Activated T-helper 2 cell treated with anti-CD3 and anti-CD28 coated beads, Interferon-gamma antibody, Interleukin-2, Interleukin-4, amounts not matched to agents 10 μg/mL and 5 μg/mL and 100 μg/mL, durations not matched to agents 14 hours and 24 hours and 36 hours (primary cell): ENCODE data around the gene PLXDC2. TPM values are rescaled to one million over a fixed set of nuclear protein-coding genes. Genes with fewer than 3 reads are reported as not detected.
"Not testable (repeated sequence)": the region's sequence is repeated elsewhere in the genome, so short reads cannot be mapped to it uniquely, and the experiment has no call there.

ENCODE experiments used
- DNase-seq: peaks from one replicate; pipeline ENCODE4 v3.0.0; 2021; ENCODE audit warnings: low spot score
- H3K27ac Mint-ChIP-seq: one replicate; pipeline ENCODE4 v1.8.0; 2021; ENCODE audit warnings: mixed read lengths
- H3K27me3 Mint-ChIP-seq: one replicate; pipeline ENCODE4 v1.8.0; 2021; ENCODE audit warnings: low read depth, mixed read lengths
- H3K36me3 Mint-ChIP-seq: one replicate; pipeline ENCODE4 v1.8.0; 2021; ENCODE audit warnings: low read depth, mixed read lengths
- H3K4me1 Mint-ChIP-seq: one replicate; pipeline ENCODE4 v1.8.0; 2021; ENCODE audit warnings: low read depth, mixed read lengths
- H3K4me3 Mint-ChIP-seq: one replicate; pipeline ENCODE4 v1.8.0; 2021; ENCODE audit warnings: low read depth, mild to moderate bottlenecking, moderate library complexity, mixed read lengths
- H3K9me3 Mint-ChIP-seq: one replicate; pipeline ENCODE4 v1.8.0; 2021; ENCODE audit warnings: mixed read lengths
- intact Hi-C: fragments of 100-400 bp; cut with micrococcal nuclease; formaldehyde crosslinking; loops from one replicate; pipeline ENCODE4 v1.15.1; 2023
- total RNA-seq: library from RNA; stranded (reverse); gene quantifications from 2 replicates; pipeline ENCODE4 v1.2.3, GENCODE V29; 2022

Gene PLXDC2
- total RNA-seq, 1 donor from 2014 or later = not detected

- Mint-ChIP-seq H3K4me1 (no peaks in the 10 kb centered on the region), H3K27ac (no peak overlapping the region), H3K4me3 (no peak overlapping the region), H3K27me3 (no peaks in the 10 kb centered on the region), H3K36me3 (no peaks in the 10 kb centered on the region), H3K9me3 (no peaks in the 10 kb centered on the region)
- intact Hi-C loops = no loop called here
- DNase-seq = no peak
These were observed 356.8 kb downstream of the PLXDC2 start for GRCh38 chr10:20173046-20173445.

GRCh38 chr10:20175719-20176118 lies 359.5 kb downstream of the PLXDC2 start:
- no peak overlapping the region for H3K4me3 Mint-ChIP-seq
- H3K27me3 Mint-ChIP-seq = no peaks in the 10 kb centered on the region
- no peak for DNase-seq
- H3K9me3 Mint-ChIP-seq = no peaks in the 10 kb centered on the region
- H3K36me3 Mint-ChIP-seq = no peaks in the 10 kb centered on the region
- H3K4me1 Mint-ChIP-seq = no peaks in the 10 kb centered on the region
- no peak overlapping the region for H3K27ac Mint-ChIP-seq
- intact Hi-C loops = no loop called here

- H3K27ac Mint-ChIP-seq = no peak overlapping the region
- H3K4me3 Mint-ChIP-seq = no peak overlapping the region
- DNase-seq = no peak
- no peaks in the 10 kb centered on the region for H3K4me1 Mint-ChIP-seq
- intact Hi-C loops = no loop called here
- no peaks in the 10 kb centered on the region for H3K27me3 Mint-ChIP-seq
- H3K9me3 Mint-ChIP-seq = peaks cover 3% of the 10 kb centered on the region
- H3K36me3 Mint-ChIP-seq = no peaks in the 10 kb centered on the region
These were observed 364.5 kb downstream of the PLXDC2 start for GRCh38 chr10:20180766-20181165.

- H3K36me3 Mint-ChIP-seq = no peaks in the 10 kb centered on the region
These were observed 365.2 kb downstream of the PLXDC2 start for GRCh38 chr10:20181434-20181833.

GRCh38 chr10:20185116-20185515 lies 368.9 kb downstream of the PLXDC2 start:
- Mint-ChIP-seq H3K9me3 (peaks cover 11% of the 10 kb centered on the region), H3K4me1 (no peaks in the 10 kb centered on the region), H3K27ac (no peak overlapping the region), H3K36me3 (no peaks in the 10 kb centered on the region), H3K4me3 (no peak overlapping the region), H3K27me3 (no peaks in the 10 kb centered on the region)
- intact Hi-C loops = no loop called here
- DNase-seq = no peak

More at GRCh38 chr10:20181434-20181833, 365.2 kb downstream of the PLXDC2 start:
- intact Hi-C loops = no loop called here
- H3K4me3 Mint-ChIP-seq = no peak overlapping the region
- no peaks in the 10 kb centered on the region for H3K27me3 Mint-ChIP-seq
- no peak overlapping the region for H3K27ac Mint-ChIP-seq
- H3K9me3 Mint-ChIP-seq = peaks cover 3% of the 10 kb centered on the region
- no peak for DNase-seq
- H3K4me1 Mint-ChIP-seq = no peaks in the 10 kb centered on the region

- peaks cover 11% of the 10 kb centered on the region for H3K9me3 Mint-ChIP-seq
- H3K4me3 Mint-ChIP-seq, intact Hi-C loops, H3K27me3 Mint-ChIP-seq, H3K27ac Mint-ChIP-seq, H3K36me3 Mint-ChIP-seq, H3K4me1 Mint-ChIP-seq, DNase-seq: not testable (repeated sequence)
These were observed 375.2 kb downstream of the PLXDC2 start for GRCh38 chr10:20191392-20191791.

GRCh38 chr10:20195076-20195475 lies 378.8 kb downstream of the PLXDC2 start:
- no peak overlapping the region for H3K27ac Mint-ChIP-seq
- H3K27me3 Mint-ChIP-seq = no peaks in the 10 kb centered on the region
- H3K9me3 Mint-ChIP-seq = peaks cover 3% of the 10 kb centered on the region
- no peaks in the 10 kb centered on the region for H3K4me1 Mint-ChIP-seq
- H3K4me3 Mint-ChIP-seq = no peak overlapping the region
- no peak for DNase-seq
- H3K36me3 Mint-ChIP-seq = no peaks in the 10 kb centered on the region
- intact Hi-C loops = no loop called here

GRCh38 chr10:20200758-20201157 lies 384.5 kb downstream of the PLXDC2 start:
- Mint-ChIP-seq H3K27me3 (no peaks in the 10 kb centered on the region), H3K4me1 (no peaks in the 10 kb centered on the region)
- intact Hi-C loops = no loop called here

GRCh38 chr10:20202337-20202736 lies 386.1 kb downstream of the PLXDC2 start:
- DNase-seq = no peak
- H3K27me3 Mint-ChIP-seq = no peaks in the 10 kb centered on the region
- H3K4me3 Mint-ChIP-seq = no peak overlapping the region
- H3K36me3 Mint-ChIP-seq = no peaks in the 10 kb centered on the region
- no peaks in the 10 kb centered on the region for H3K4me1 Mint-ChIP-seq
- peaks cover 5% of the 10 kb centered on the region for H3K9me3 Mint-ChIP-seq
- no peak overlapping the region for H3K27ac Mint-ChIP-seq
- intact Hi-C loops = no loop called here

More at GRCh38 chr10:20200758-20201157, 384.5 kb downstream of the PLXDC2 start:
- H3K27ac Mint-ChIP-seq = no peak overlapping the region
- no peak for DNase-seq
- H3K36me3 Mint-ChIP-seq = no peaks in the 10 kb centered on the region
- H3K4me3 Mint-ChIP-seq = no peak overlapping the region
- H3K9me3 Mint-ChIP-seq = peaks cover 3% of the 10 kb centered on the region

- Mint-ChIP-seq H3K4me1 (no peaks in the 10 kb centered on the region), H3K36me3 (no peaks in the 10 kb centered on the region), H3K27me3 (no peaks in the 10 kb centered on the region), H3K27ac (no peak overlapping the region), H3K9me3 (peaks cover 16% of the 10 kb centered on the region), H3K4me3 (no peak overlapping the region)
- intact Hi-C loops = no loop called here
- no peak for DNase-seq
These were observed 391.4 kb downstream of the PLXDC2 start for GRCh38 chr10:20207653-20208052.

GRCh38 chr10:20209098-20209497 lies 392.9 kb downstream of the PLXDC2 start:
- H3K4me3 Mint-ChIP-seq, H3K27me3 Mint-ChIP-seq, H3K27ac Mint-ChIP-seq, H3K4me1 Mint-ChIP-seq, intact Hi-C loops, H3K36me3 Mint-ChIP-seq, DNase-seq: not testable (repeated sequence)
- peaks cover 21% of the 10 kb centered on the region for H3K9me3 Mint-ChIP-seq

- Mint-ChIP-seq H3K27ac (no peak overlapping the region), H3K36me3 (no peaks in the 10 kb centered on the region), H3K4me3 (no peak overlapping the region), H3K9me3 (peaks cover 11% of the 10 kb centered on the region), H3K4me1 (no peaks in the 10 kb centered on the region), H3K27me3 (no peaks in the 10 kb centered on the region)
- no peak for DNase-seq
- intact Hi-C loops = no loop called here
These were observed 399.4 kb downstream of the PLXDC2 start for GRCh38 chr10:20215547-20216152.

GRCh38 chr10:20221356-20221755 lies 405.1 kb downstream of the PLXDC2 start:
- intact Hi-C loops = no loop called here
- H3K27ac Mint-ChIP-seq = no peak overlapping the region
- no peaks in the 10 kb centered on the region for H3K27me3 Mint-ChIP-seq
- H3K9me3 Mint-ChIP-seq = peaks cover 12% of the 10 kb centered on the region
- H3K36me3 Mint-ChIP-seq = no peaks in the 10 kb centered on the region
- no peak overlapping the region for H3K4me3 Mint-ChIP-seq
- DNase-seq = no peak
- no peaks in the 10 kb centered on the region for H3K4me1 Mint-ChIP-seq

- Mint-ChIP-seq H3K4me3 (no peak overlapping the region), H3K36me3 (no peaks in the 10 kb centered on the region), H3K27me3 (no peaks in the 10 kb centered on the region), H3K9me3 (peaks cover 32% of the 10 kb centered on the region), H3K27ac (no peak overlapping the region), H3K4me1 (no peaks in the 10 kb centered on the region)
- DNase-seq = no peak
- intact Hi-C loops = no loop called here
These were observed 412.5 kb downstream of the PLXDC2 start for GRCh38 chr10:20228729-20229128.
